Vagina (tissue), 2 donors: Measurements from ENCODE around the gene ELFN2.

Experiments used
- POLR2A ChIP-seq, 2 donors: fragments of 450-650 bp; IDR thresholded peaks; one replicate each; pipeline ENCODE4 v1.6.1; 2017; ENCODE audit warnings: antibody characterized with exemption in 2 of 2, mild to moderate bottlenecking in 2 of 2, moderate library complexity in 2 of 2
- TF ChIP-seq, protein P1 (sequence below), 3 experiments: fragments of 450-650 bp in 2 of 3; fragments of 200-600 bp in 1 of 3; sonication (generic) in 1 of 3; IDR thresholded peaks; one replicate each; pipeline ENCODE4 v1.5.1; 2017 to 2019; ENCODE audit warnings: antibody characterized with exemption in 3 of 3, mild to moderate bottlenecking in 2 of 3, moderate library complexity in 2 of 3

DNA sequence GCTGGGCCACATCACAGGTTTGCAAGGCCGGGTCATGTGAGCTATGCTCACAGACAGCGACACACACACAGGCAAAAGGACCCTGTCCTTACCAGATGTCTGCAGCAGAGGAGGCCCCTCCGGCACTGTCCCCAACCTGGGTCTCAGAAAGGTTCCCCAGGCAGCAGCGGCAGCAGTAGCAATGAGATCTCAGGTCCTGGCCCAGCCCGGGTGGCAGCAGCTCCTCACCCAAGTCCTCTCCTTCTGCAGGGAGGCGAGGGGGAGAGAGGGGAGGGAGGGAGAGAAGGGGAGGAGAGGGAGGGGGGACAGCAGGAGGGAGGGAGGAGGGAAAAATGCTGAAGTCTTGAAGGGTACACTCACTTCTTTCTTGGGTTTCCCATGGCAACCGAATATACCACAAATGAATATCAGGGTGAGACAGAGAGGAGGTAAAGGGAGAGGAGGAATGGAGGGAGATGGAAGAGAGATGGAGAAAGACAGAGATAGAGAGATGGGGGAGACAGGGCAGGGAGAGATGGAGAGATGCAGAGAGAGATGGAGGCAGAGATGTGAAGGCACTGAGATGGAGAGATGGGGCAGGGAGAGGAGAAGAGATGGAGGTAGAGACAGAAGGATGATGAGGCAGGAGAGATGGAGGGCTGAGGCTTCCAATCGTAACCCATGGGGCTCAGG, 9.5 kb downstream of the ELFN2 start:
- no peak for TF ChIP-seq POLR2A (IDR thresholded peaks at IDR 0.05)
- TF ChIP-seq, protein P1, sequence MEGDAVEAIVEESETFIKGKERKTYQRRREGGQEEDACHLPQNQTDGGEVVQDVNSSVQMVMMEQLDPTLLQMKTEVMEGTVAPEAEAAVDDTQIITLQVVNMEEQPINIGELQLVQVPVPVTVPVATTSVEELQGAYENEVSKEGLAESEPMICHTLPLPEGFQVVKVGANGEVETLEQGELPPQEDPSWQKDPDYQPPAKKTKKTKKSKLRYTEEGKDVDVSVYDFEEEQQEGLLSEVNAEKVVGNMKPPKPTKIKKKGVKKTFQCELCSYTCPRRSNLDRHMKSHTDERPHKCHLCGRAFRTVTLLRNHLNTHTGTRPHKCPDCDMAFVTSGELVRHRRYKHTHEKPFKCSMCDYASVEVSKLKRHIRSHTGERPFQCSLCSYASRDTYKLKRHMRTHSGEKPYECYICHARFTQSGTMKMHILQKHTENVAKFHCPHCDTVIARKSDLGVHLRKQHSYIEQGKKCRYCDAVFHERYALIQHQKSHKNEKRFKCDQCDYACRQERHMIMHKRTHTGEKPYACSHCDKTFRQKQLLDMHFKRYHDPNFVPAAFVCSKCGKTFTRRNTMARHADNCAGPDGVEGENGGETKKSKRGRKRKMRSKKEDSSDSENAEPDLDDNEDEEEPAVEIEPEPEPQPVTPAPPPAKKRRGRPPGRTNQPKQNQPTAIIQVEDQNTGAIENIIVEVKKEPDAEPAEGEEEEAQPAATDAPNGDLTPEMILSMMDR (IDR thresholded peaks at IDR 0.05) = no peak
